ENCODE data around the gene TRIM33. TPM values are rescaled to one million over a fixed set of nuclear protein-coding genes. Genes with fewer than 3 reads are reported as not detected.
A peak's percentile ranks its signal among the peaks of the same experiment; 100 is the strongest.

TRIM33 gene
- polyA plus RNA-seq, 10 donors: 14.2 to 28.5 (median 22.8) TPM

GRCh38 chr1:114355240-114355639 is 155.8 kb downstream of the TRIM33 start:
- no peak for DNase-seq

DNA sequence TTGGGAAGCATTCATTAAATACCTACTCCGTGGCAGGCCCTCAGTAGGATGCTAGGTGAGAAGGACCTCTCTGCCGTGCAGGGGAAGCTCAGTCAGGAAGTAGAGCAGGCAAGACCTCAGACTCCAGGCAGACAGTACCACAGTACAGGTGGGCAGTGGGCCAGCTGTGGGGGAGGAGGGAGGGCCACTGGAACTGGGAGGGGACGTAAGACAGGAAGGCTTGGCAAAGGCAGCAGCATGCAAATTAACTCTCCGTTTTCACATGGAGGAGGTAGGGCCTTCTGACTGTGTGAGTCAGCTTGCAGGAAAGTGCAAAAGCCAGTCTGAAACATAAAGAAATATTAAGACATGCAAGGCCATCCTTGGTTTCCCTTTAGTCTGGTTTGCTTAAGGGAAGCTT is 157.7 kb downstream of the TRIM33 start:
- peak; percentile 60 to 77 (median 72) for DNase-seq

- no peak for DNase-seq
Observed at GRCh38 chr1:114352797-114353196, 158.2 kb downstream of the TRIM33 start.

GRCh38 chr1:114350731-114351445 is 160.1 kb downstream of the TRIM33 start:
- no peak for DNase-seq

DNA sequence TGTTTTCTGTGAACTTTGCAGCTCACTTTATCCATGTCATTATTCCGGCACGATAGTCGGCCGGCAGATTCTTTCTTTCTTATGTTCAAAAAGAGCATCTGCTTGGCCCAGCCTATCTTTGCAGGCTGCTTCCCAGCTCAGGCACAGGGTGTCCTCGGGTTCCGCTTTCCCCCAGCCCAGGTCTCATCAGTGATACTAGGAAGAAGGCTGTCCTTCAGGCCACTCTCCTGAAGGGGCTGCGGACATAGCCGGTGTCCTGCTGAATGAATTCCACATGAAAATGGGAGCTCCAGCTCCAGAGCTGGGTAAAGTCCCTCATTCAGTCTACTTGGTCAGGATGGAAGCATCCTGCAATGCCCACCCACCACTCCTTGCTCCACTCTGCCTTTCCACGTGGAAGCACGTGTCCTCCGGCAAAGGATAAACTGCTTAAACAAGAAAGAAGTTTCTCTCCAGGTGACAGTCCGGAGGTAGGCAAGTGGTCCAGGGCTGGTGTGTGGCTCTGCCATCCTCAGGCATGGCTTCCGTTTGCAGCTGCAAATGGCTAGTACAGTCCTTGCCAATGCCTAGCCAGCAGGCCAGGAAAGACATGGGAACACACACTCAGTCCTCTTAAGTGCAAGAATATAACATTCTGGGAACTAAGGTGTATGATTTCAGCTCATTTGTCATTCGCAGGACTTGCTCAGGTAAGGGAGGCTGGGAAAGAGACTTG is 161.0 kb downstream of the TRIM33 start:
- DNase-seq: no peak

DNA sequence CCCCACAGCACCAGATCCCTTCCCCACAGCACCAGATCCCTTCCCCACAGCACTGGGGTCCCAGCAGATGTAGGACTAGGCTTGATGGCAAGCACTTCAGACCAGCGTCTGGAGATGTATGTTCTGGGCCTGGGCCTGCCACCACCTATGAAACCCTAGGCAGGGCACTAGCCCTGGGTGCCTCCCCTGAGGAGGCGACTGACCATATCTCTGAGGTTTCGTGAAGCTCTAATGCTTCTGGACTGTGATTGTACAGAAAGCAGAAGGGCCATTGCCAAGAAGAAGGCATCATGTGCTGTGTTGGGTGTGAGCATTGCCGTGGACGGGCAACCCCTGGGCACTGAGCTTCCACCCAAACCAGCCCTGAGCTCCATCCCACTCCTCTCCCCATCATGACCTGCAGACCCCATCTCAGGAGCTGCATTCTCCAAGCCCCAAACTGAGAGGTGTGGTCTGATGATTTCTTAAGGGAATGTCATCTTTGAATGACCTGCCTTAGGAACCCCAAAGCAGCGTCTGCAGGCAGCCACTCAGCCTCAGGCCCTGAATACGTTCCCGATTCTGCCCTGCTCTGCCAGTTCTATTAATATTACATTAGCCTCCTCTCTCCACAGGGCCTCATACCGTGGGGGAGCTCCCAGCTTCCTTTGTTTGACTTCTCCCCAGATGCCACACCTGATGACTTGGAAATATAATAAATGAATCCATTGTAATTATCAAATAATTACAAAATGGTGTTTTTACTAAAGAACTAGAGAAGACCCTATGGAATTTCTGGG is 163.4 kb downstream of the TRIM33 start:
- no peak for DNase-seq

DNA sequence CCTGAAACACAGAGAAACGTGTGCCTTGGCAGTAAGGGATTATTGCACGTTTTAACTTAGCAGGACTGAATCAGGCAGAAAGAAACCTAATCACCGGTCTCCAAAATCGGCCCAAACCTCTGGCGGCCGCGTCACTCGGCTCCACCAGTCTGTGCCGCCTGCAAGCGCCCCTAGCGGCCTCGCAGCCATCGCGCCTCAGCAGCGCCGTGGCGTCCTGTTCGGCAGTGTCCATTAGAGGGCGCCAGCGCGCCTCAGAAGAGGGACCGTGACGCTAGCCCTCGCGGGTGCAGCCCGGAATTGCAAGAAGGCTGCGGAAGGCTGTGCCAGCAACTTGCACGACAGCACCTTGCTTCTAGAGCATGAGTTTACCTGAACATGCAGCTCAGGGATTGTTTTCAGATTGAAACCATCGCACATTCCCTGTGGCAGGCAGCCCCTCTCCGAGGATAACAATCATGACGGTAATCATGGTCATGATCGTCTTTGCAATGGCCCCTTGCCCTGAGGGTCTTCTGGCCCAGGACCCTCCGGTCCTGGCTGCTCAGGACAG is 164.4 kb downstream of the TRIM33 start:
- peak; percentile 94 to 98 (median 98) for DNase-seq

DNA sequence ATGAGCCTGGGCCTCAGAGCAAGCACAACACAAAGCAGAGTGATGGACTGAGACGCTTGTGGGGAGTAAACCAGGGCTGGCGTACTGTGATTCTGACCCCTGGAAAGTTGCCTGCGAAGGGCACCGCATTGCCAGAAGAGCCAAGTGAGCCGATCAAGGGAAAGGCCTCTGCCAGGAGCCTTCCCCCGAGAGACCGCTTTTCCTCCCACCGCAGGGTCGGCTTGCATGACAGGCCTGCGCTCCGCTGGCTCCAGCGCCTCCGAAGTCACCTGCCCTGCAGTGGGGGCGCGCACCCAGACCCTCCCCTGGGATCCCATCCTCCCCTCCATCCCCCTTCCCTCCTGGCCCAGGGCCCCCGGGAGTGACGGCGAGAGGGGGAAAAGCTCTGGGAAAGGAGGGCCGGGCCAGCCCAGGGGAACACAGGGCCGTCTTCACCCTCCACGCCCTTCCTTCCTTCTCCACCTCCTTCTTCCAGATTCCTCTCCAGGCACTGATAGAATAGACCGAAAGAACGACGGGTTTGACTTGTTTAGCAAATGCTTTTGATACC is 165.0 kb downstream of the TRIM33 start:
- DNase-seq: peak in 2 of 3 donors; percentile 21 to 68

GRCh38 chr1:114344656-114345055 is 166.3 kb downstream of the TRIM33 start:
- DNase-seq: no peak

Other genes starting within 250 kb of the TRIM33 start
- gene BCAS2, start 70.4 kb upstream of the TRIM33 start, polyA plus RNA-seq (ENCODE audit: insufficient read length in 10 of 10): 10 to 100 TPM; 23.7 to 34.1 (median 27.6) TPM
- gene DENND2C, start 158.8 kb upstream of the TRIM33 start, polyA plus RNA-seq (ENCODE audit: insufficient read length in 10 of 10): 10 to 100 TPM in 2 of 10 donors, 1 to 10 TPM in 8; 4.6 to 11.3 (median 6.4) TPM
- gene AMPD1, start 184.3 kb upstream of the TRIM33 start, polyA plus RNA-seq (ENCODE audit: insufficient read length in 10 of 10): 100 to 1,000 TPM in 4 of 10 donors, 10 to 100 TPM in 6; 25.4 to 145 (median 92.3) TPM
- 10 to 100 TPM; 38.4 to 63.5 (median 54.2) TPM for gene NRAS, start 205.6 kb upstream of the TRIM33 start, polyA plus RNA-seq (ENCODE audit: insufficient read length in 10 of 10)
- gene CSDE1, start 246.8 kb upstream of the TRIM33 start, polyA plus RNA-seq (ENCODE audit: insufficient read length in 10 of 10): 100 to 1,000 TPM; 339 to 533 (median 445) TPM